ENCODE results near the gene TPM1. TPM values are rescaled to one million over a fixed set of nuclear protein-coding genes. Genes with fewer than 3 reads are reported as not detected.

The TPM1 gene
- total and polyA plus RNA-seq, 2 experiments from 2014 or later: 291 to 353 TPM

DNA sequence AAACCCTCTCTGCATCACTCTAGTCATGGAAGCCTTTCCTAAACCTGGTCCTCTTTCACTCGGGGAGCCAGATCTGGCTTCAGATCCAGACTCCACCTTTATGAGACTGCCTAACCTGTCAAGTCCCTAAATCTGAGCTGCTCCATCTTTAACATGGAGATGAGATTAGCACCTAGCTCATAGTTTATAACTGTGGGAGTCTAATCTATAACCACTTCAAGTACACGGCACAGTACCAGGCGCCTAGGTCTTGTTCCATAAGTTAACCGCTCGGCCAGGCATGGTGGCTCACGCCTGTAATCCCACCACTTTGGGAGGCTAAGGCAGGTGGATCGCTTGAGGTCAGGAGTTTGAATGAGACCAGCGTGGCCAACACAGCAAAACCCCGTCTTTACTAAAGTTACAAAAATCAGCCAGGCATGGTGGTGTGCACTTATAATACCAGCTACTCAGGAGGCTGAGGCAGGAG is 30.3 kb downstream of the TPM1 start:
- Histone ChIP-seq H3K27ac (no peak overlapping the region), H4K20me1 (ENCODE audit: insufficient read depth, poor library complexity, severe bottlenecking) (no peaks in the 10 kb centered on the region), H2AFZ (no peak overlapping the region), H3K9me2 (replicated peaks; ENCODE audit: insufficient read depth) (no peaks in the 10 kb centered on the region), H3K27me3 (no peaks in the 10 kb centered on the region), H3K79me2 (no peaks in the 10 kb centered on the region), H3K4me2 (no peak overlapping the region), H3K4me1 (ENCODE audit: insufficient read depth) (peaks cover 3% of the 10 kb centered on the region), H3K4me3 (no peak overlapping the region), H3K9me3 (ENCODE audit: low read depth) (no peaks in the 10 kb centered on the region), H3K36me3 (replicated peaks; ENCODE audit: insufficient read depth, low read depth) (no peaks in the 10 kb centered on the region)
- TF ChIP-seq EZH2 (IDR thresholded peaks at IDR 0.05; ENCODE audit: borderline replicate concordance): no peak
- no peak for TF ChIP-seq EZH2phosphoT487 (IDR thresholded peaks at IDR 0.05; ENCODE audit: low read depth, severe bottlenecking, unreplicated experiment)
- WGBS (ENCODE audit: low lambda C conversion rate, missing lambda C conversion rate): 81% methylated on average over 9 of the region's 9 CpGs
- no peak for DNase-seq (ENCODE audit: low spot score)

DNA sequence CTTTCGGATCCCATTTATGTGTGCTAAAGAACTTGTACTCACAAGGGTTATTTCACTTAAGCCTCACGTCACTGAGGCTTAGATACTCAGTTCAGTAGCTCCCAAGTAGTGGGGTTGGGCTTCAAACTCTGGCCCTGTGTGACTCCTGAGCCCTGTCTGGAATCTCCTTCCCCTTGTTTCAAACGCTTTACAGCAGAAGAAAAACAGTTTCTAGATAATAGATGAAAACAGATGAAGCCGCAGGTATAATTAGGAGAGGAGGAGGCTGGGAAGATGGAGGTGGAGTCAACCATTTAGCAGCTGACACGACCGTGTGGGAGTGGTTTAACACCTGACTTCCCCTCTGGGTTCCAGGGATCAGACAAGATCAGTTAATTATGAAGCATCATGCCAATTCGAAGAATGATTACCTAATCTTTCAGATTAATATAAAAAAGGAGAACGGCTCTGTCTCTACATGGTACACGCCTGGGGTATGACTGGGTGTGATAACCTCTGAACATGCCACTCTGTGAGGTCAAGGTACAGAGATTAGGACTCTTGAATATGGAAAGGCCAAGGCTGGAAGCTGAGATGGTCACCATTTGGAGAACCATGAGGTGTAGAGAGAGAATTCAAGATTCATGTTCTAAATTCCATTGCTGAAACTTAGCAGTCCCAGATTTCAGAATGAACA is 31.1 kb downstream of the TPM1 start:
- H4K20me1 ChIP-seq (ENCODE audit: insufficient read depth, poor library complexity, severe bottlenecking): no peaks in the 10 kb centered on the region
- no peak for DNase-seq (ENCODE audit: low spot score)
- H2AFZ ChIP-seq: no peak overlapping the region
- no peak overlapping the region for H3K4me2 ChIP-seq
- WGBS (ENCODE audit: low lambda C conversion rate, missing lambda C conversion rate): 64% methylated on average over 9 of the region's 9 CpGs
- H3K79me2 ChIP-seq: no peaks in the 10 kb centered on the region
- peaks cover 3% of the 10 kb centered on the region for H3K4me1 ChIP-seq (ENCODE audit: insufficient read depth)
- no peak overlapping the region for H3K27ac ChIP-seq
- H3K9me2 ChIP-seq (replicated peaks; ENCODE audit: insufficient read depth): no peaks in the 10 kb centered on the region
- no peak overlapping the region for H3K4me3 ChIP-seq
- TF ChIP-seq, protein P1, sequence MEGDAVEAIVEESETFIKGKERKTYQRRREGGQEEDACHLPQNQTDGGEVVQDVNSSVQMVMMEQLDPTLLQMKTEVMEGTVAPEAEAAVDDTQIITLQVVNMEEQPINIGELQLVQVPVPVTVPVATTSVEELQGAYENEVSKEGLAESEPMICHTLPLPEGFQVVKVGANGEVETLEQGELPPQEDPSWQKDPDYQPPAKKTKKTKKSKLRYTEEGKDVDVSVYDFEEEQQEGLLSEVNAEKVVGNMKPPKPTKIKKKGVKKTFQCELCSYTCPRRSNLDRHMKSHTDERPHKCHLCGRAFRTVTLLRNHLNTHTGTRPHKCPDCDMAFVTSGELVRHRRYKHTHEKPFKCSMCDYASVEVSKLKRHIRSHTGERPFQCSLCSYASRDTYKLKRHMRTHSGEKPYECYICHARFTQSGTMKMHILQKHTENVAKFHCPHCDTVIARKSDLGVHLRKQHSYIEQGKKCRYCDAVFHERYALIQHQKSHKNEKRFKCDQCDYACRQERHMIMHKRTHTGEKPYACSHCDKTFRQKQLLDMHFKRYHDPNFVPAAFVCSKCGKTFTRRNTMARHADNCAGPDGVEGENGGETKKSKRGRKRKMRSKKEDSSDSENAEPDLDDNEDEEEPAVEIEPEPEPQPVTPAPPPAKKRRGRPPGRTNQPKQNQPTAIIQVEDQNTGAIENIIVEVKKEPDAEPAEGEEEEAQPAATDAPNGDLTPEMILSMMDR (IDR thresholded peaks at IDR 0.05; ENCODE audit: poor library complexity): no peak
- no peak for TF ChIP-seq EZH2phosphoT487 (IDR thresholded peaks at IDR 0.05; ENCODE audit: low read depth, severe bottlenecking, unreplicated experiment)
- TF ChIP-seq EZH2 (IDR thresholded peaks at IDR 0.05; ENCODE audit: borderline replicate concordance): no peak
- H3K27me3 ChIP-seq: no peaks in the 10 kb centered on the region
- no peaks in the 10 kb centered on the region for H3K9me3 ChIP-seq (ENCODE audit: low read depth)
- H3K36me3 ChIP-seq (replicated peaks; ENCODE audit: insufficient read depth, low read depth): no peaks in the 10 kb centered on the region

DNA sequence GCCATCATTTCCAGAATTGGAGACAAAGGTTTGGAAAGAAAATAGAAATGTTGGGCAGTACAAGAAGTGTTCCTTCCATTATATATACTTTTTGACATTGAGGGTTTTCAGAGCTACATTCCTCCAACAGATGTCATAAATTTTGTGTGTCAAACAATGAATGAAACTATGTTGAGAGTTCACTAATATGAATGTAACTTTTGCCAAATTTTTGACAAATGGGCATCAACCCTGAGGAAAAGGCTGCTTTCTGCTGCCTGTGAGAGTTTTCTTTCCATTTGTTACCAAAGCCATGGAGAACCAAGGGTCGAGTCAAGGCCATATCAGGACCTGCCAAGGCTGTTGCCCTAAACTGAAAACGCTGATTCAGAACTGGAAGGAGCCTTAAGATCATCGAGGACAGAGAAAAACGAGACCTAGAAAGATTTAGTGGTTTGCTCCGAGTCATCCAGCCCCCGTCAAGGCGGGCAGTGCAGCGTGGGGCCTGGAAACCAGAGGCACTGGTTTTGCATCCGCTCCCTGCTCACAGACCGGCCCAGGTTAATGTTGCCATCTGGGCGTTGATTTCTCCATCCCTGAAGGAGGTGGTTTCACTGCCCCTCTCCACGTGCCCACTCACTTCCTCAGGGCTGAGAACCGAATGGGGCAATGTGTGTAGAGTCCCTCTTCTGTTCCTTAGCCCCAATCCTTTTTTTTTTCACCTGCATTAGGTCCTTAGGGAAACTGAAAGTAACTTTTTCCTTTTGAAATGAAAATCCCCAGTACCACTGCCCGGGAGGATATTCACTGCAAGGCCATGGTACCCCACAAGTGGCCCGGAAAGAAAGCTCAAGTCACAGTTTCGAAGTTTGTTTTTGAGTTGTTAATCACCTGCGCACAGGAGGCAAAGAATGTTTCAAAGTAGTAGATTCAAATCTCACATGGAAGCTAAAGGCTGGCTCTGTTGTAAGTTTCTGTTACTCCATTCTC is 32.8 kb downstream of the TPM1 start:
- 68% methylated on average over 17 of the region's 17 CpGs for WGBS (ENCODE audit: low lambda C conversion rate, missing lambda C conversion rate)
- H3K4me1 ChIP-seq (ENCODE audit: insufficient read depth): peaks cover 3% of the 10 kb centered on the region
- no peak overlapping the region for H3K27ac ChIP-seq
- H3K36me3 ChIP-seq (replicated peaks; ENCODE audit: insufficient read depth, low read depth): no peaks in the 10 kb centered on the region
- H4K20me1 ChIP-seq (ENCODE audit: insufficient read depth, poor library complexity, severe bottlenecking): no peaks in the 10 kb centered on the region
- no peaks in the 10 kb centered on the region for H3K27me3 ChIP-seq
- TF ChIP-seq EZH2 (IDR thresholded peaks at IDR 0.05; ENCODE audit: borderline replicate concordance): no peak
- no peak for TF ChIP-seq EZH2phosphoT487 (IDR thresholded peaks at IDR 0.05; ENCODE audit: low read depth, severe bottlenecking, unreplicated experiment)
- TF ChIP-seq, protein P1 (IDR thresholded peaks at IDR 0.05; ENCODE audit: poor library complexity): no peak
- H3K9me2 ChIP-seq (replicated peaks; ENCODE audit: insufficient read depth): no peaks in the 10 kb centered on the region
- DNase-seq (ENCODE audit: low spot score): no peak
- no peaks in the 10 kb centered on the region for H3K79me2 ChIP-seq
- no peaks in the 10 kb centered on the region for H3K9me3 ChIP-seq (ENCODE audit: low read depth)
- H3K4me2 ChIP-seq: peak overlapping the region; percentile 34
- H2AFZ ChIP-seq: no peak overlapping the region
- H3K4me3 ChIP-seq: no peak overlapping the region
